Upper lobe of left lung (tissue), 6 donors: ENCODE measurements around the gene CYP46A1. TPM values are rescaled to one million over a fixed set of nuclear protein-coding genes. Genes with fewer than 3 reads are reported as not detected.

Experiments
- ATAC-seq, 2 donors: fragments of 200-7000 bp; cut with Tn5 transposase; one replicate each; pipeline ENCODE4 v1.9.1; 2022; ENCODE audit warnings: mild to moderate bottlenecking in 2 of 2, moderate library complexity in 2 of 2; ENCODE audit not compliant: low FRiP score in 2 of 2
- DNase-seq, 2 donors: peaks; one replicate each; pipeline ENCODE4 v3.0.0-alpha.2; 2019 to 2020
- H3K27ac ChIP-seq, 4 donors: fragments of 200-600 bp; sonication (generic); one replicate each; pipeline ENCODE4 v1.5.1; 2016 to 2019
- H3K27me3 ChIP-seq, 4 donors: fragments of 200-600 bp; sonication (generic); one replicate each; pipeline ENCODE4 v1.5.1; 2017 to 2019
- H3K36me3 ChIP-seq, 4 donors: fragments of 200-600 bp; sonication (generic); one replicate each; pipeline ENCODE4 v1.5.1; 2016 to 2019
- H3K4me1 ChIP-seq, 4 donors: fragments of 200-600 bp; sonication (generic); one replicate each; pipeline ENCODE4 v1.5.1; 2018 to 2019
- H3K4me3 ChIP-seq, 4 donors: fragments of 200-600 bp; sonication (generic); one replicate each; pipeline ENCODE4 v1.5.1; 2017 to 2019; ENCODE audit warnings: mild to moderate bottlenecking in 2 of 4, moderate library complexity in 1 of 4
- H3K9me3 ChIP-seq, 4 donors: fragments of 200-600 bp; sonication (generic); one replicate each; pipeline ENCODE4 v1.5.1; 2018 to 2019
- EP300 ChIP-seq, 4 donors: sonication (generic); formaldehyde crosslinking; IDR thresholded peaks; one replicate each; pipeline ENCODE4 v1.5.1; 2017; ENCODE audit warnings: antibody characterized with exemption in 4 of 4, control low read depth in 2 of 4
- POLR2A ChIP-seq, 4 donors: fragments of 450-650 bp; IDR thresholded peaks; one replicate each; pipeline ENCODE4 v1.5.1; 2016 to 2017; ENCODE audit warnings: antibody characterized with exemption in 4 of 4, mild to moderate bottlenecking in 2 of 4
- POLR2AphosphoS5 ChIP-seq, 2 donors: sonication (generic); formaldehyde crosslinking; IDR thresholded peaks; one replicate each; pipeline ENCODE4 v1.5.1; 2017; ENCODE audit warnings: antibody characterized with exemption in 2 of 2
- WGBS, 2 donors: methylation state at CpG; one replicate each; pipeline ENCODE4 v1.1.5; 2017 to 2018; 5-methylcytosine and 5-hydroxymethylcytosine counted together
- total RNA-seq, 6 donors: library from RNA; depleted of rRNA in 4 of 6; stranded (reverse); fragments of >200 nt in 4 of 6; gene quantifications; one replicate each; pipeline versions ENCODE4 v1.1.0 to v1.2.1, GENCODE V29; 2016 to 2021
- TF ChIP-seq, protein P1 (sequence below), 6 experiments: fragments of 450-650 bp in 4 of 6; fragments of 200-600 bp in 2 of 6; sonication (generic) in 2 of 6; IDR thresholded peaks; one replicate each; pipeline ENCODE4 v1.5.1; 2016 to 2019; ENCODE audit warnings: antibody characterized with exemption in 6 of 6
- donor health status: DM: no; HTN: no; CAD: no; lungs with moderate emphysema.
- donor health status: DM: no; HTN: yes; CAD: no; lungs with severe emphysema.

The CYP46A1 gene
- total RNA-seq, 6 donors from 2014 or later, result 0.15 to 12.6 (median 1.2) TPM

DNA sequence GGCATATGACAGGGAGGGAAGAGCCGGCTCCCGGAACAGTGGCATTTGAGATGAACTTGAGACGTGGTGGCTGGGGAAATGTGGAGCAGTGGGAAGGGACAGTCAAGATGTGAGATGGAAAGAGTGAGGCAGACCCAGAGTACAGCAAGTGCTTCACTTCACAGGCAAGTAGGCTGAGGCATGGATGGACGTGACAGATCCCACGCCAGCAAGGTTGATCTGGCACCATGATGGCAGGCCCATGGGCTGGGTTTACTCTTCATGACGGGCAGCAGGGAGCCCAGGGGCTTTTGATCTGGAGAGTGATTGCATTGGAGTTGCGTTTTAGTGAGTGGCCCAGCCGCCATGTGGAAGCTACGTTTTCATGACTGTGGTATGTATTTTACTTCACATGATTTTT lies 91.3 kb downstream of the CYP46A1 start:
- TF ChIP-seq POLR2AphosphoS5 (IDR thresholded peaks at IDR 0.05) (no peak), POLR2A (IDR thresholded peaks at IDR 0.05) (no peak), EP300 (IDR thresholded peaks at IDR 0.05) (no peak)
- TF ChIP-seq, protein P1, sequence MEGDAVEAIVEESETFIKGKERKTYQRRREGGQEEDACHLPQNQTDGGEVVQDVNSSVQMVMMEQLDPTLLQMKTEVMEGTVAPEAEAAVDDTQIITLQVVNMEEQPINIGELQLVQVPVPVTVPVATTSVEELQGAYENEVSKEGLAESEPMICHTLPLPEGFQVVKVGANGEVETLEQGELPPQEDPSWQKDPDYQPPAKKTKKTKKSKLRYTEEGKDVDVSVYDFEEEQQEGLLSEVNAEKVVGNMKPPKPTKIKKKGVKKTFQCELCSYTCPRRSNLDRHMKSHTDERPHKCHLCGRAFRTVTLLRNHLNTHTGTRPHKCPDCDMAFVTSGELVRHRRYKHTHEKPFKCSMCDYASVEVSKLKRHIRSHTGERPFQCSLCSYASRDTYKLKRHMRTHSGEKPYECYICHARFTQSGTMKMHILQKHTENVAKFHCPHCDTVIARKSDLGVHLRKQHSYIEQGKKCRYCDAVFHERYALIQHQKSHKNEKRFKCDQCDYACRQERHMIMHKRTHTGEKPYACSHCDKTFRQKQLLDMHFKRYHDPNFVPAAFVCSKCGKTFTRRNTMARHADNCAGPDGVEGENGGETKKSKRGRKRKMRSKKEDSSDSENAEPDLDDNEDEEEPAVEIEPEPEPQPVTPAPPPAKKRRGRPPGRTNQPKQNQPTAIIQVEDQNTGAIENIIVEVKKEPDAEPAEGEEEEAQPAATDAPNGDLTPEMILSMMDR (IDR thresholded peaks at IDR 0.05), result no peak
- no peak for DNase-seq

More for the DNA sequence above, 91.3 kb downstream of the CYP46A1 start:
- Histone ChIP-seq H3K9me3 (no peaks in the 10 kb centered on the region), H3K27me3 (no peaks in the 10 kb centered on the region), H3K36me3 (no peaks in the 10 kb centered on the region), H3K4me1 (peaks cover 0 to 6% (median 3%) of the 10 kb centered on the region in 4 donors), H3K4me3 (no peak overlapping the region), H3K27ac (no peak overlapping the region)
- 89% methylated on average over 6 to 9 of the region's 9 CpGs for whole genome bisulfite sequencing, 2 donors
- no peak for ATAC-seq

Other genes with a start within 250 kb of the CYP46A1 start
- gene SETD3, start 203.4 kb upstream of the CYP46A1 start, total RNA-seq, result 10 to 100 TPM; 59.7 to 99.2 (median 77.6) TPM
- gene CCNK, start 202.9 kb upstream of the CYP46A1 start, total RNA-seq, result 10 to 100 TPM; 29.8 to 51.1 (median 44.0) TPM
- gene CCDC85C, start 80.1 kb upstream of the CYP46A1 start, total RNA-seq, result 10 to 100 TPM in 5 of 6 donors, 1 to 10 TPM in 1; 5.2 to 31.0 (median 20.4) TPM
- gene HHIPL1, start 39.2 kb upstream of the CYP46A1 start, total RNA-seq, result 1 to 10 TPM in 4 of 6 donors, under 1 TPM in 2; 0.61 to 2.2 (median 1.3) TPM
- gene EML1, start 109.1 kb downstream of the CYP46A1 start, total RNA-seq, result 10 to 100 TPM; 22.2 to 55.5 (median 36.4) TPM